ENCODE measurements around the gene MAP2K7.

GRCh38 chr19:7869910-7870511 is 33.7 kb upstream of the MAP2K7 start:
- TF ChIP-seq, protein P1, sequence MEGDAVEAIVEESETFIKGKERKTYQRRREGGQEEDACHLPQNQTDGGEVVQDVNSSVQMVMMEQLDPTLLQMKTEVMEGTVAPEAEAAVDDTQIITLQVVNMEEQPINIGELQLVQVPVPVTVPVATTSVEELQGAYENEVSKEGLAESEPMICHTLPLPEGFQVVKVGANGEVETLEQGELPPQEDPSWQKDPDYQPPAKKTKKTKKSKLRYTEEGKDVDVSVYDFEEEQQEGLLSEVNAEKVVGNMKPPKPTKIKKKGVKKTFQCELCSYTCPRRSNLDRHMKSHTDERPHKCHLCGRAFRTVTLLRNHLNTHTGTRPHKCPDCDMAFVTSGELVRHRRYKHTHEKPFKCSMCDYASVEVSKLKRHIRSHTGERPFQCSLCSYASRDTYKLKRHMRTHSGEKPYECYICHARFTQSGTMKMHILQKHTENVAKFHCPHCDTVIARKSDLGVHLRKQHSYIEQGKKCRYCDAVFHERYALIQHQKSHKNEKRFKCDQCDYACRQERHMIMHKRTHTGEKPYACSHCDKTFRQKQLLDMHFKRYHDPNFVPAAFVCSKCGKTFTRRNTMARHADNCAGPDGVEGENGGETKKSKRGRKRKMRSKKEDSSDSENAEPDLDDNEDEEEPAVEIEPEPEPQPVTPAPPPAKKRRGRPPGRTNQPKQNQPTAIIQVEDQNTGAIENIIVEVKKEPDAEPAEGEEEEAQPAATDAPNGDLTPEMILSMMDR (conservative IDR thresholded peaks at IDR 0.05 in 1 of 2, IDR thresholded peaks at IDR 0.05 in 1 of 2; ENCODE audit: low read depth in 1 of 2, low read length in 2 of 2), result no peak
- no peak for TF ChIP-seq EZH2 (IDR thresholded peaks at IDR 0.05; ENCODE audit: low read length, missing control alignments)

Data from fibroblast of lung (primary cell).